Measurements from ENCODE around the gene MGAT1. TPM values are rescaled to one million over a fixed set of nuclear protein-coding genes. Genes with fewer than 3 reads are reported as not detected.

Gene MGAT1
- total RNA-seq, 1 experiment from 2014 or later: 93.6 TPM

GRCh38 chr5:180744253-180744652 is 58.4 kb downstream of the MGAT1 start (continued):
- TF ChIP-seq, protein P1, sequence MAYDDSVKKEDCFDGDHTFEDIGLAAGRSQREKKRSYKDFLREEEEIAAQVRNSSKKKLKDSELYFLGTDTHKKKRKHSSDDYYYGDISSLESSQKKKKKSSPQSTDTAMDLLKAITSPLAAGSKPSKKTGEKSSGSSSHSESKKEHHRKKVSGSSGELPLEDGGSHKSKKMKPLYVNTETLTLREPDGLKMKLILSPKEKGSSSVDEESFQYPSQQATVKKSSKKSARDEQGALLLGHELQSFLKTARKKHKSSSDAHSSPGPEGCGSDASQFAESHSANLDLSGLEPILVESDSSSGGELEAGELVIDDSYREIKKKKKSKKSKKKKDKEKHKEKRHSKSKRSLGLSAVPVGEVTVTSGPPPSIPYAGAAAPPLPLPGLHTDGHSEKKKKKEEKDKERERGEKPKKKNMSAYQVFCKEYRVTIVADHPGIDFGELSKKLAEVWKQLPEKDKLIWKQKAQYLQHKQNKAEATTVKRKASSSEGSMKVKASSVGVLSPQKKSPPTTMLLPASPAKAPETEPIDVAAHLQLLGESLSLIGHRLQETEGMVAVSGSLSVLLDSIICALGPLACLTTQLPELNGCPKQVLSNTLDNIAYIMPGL (CRISPR knock-in tag; IDR thresholded peaks at IDR 0.05): no peak
- TF ChIP-seq E2F1 (CRISPR knock-in tag; IDR thresholded peaks at IDR 0.05) (no peak), ATF1 (CRISPR knock-in tag; IDR thresholded peaks at IDR 0.05) (no peak), ZBTB43 (CRISPR knock-in tag; IDR thresholded peaks at IDR 0.05) (no peak), ZNF423 (CRISPR knock-in tag; IDR thresholded peaks at IDR 0.05) (no peak)
- TF ChIP-seq, protein P2, sequence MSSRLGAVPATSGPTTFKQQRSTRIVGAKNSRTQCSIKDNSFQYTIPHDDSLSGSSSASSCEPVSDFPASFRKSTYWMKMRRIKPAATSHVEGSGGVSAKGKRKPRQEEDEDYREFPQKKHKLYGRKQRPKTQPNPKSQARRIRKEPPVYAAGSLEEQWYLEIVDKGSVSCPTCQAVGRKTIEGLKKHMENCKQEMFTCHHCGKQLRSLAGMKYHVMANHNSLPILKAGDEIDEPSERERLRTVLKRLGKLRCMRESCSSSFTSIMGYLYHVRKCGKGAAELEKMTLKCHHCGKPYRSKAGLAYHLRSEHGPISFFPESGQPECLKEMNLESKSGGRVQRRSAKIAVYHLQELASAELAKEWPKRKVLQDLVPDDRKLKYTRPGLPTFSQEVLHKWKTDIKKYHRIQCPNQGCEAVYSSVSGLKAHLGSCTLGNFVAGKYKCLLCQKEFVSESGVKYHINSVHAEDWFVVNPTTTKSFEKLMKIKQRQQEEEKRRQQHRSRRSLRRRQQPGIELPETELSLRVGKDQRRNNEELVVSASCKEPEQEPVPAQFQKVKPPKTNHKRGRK (CRISPR knock-in tag; IDR thresholded peaks at IDR 0.05; ENCODE audit: borderline replicate concordance): no peak

- ChIA-PET CTCF (no interaction called here), POLR2A (no interaction called here)
- 0 out of 2 replicates have a peak, but pooled peaks cover 2% of the 10 kb centered on the region for H3K4me1 Mint-ChIP-seq
- H3K27ac Mint-ChIP-seq: no peak overlapping the region
- H3K9me3 Mint-ChIP-seq: no peaks in the 10 kb centered on the region
- H3K27me3 Mint-ChIP-seq (ENCODE audit: low read depth): peaks cover 4% of the 10 kb centered on the region
- DNase-seq (ENCODE audit: low spot score) (no peak), ATAC-seq (no peak)
- no peak overlapping the region for H3K4me3 Mint-ChIP-seq
- H3K36me3 Mint-ChIP-seq: no peaks in the 10 kb centered on the region
- TF ChIP-seq ATF3 (CRISPR knock-in tag; conservative IDR thresholded peaks at IDR 0.05): no peak
- no peak for TF ChIP-seq JAZF1 (CRISPR knock-in tag; IDR thresholded peaks at IDR 0.05)
- TF ChIP-seq PRRX2 (CRISPR knock-in tag; IDR thresholded peaks at IDR 0.05): no peak
- no peak for TF ChIP-seq RELA (CRISPR knock-in tag; IDR thresholded peaks at IDR 0.05; ENCODE audit: borderline replicate concordance)
- no peak for TF ChIP-seq ZBTB43 (CRISPR knock-in tag; IDR thresholded peaks at IDR 0.05)
- no peak for TF ChIP-seq IRF1 (CRISPR knock-in tag; IDR thresholded peaks at IDR 0.05)
- TF ChIP-seq KAT7 (CRISPR knock-in tag; IDR thresholded peaks at IDR 0.05; ENCODE audit: borderline replicate concordance): no peak
- TF ChIP-seq, protein P3, sequence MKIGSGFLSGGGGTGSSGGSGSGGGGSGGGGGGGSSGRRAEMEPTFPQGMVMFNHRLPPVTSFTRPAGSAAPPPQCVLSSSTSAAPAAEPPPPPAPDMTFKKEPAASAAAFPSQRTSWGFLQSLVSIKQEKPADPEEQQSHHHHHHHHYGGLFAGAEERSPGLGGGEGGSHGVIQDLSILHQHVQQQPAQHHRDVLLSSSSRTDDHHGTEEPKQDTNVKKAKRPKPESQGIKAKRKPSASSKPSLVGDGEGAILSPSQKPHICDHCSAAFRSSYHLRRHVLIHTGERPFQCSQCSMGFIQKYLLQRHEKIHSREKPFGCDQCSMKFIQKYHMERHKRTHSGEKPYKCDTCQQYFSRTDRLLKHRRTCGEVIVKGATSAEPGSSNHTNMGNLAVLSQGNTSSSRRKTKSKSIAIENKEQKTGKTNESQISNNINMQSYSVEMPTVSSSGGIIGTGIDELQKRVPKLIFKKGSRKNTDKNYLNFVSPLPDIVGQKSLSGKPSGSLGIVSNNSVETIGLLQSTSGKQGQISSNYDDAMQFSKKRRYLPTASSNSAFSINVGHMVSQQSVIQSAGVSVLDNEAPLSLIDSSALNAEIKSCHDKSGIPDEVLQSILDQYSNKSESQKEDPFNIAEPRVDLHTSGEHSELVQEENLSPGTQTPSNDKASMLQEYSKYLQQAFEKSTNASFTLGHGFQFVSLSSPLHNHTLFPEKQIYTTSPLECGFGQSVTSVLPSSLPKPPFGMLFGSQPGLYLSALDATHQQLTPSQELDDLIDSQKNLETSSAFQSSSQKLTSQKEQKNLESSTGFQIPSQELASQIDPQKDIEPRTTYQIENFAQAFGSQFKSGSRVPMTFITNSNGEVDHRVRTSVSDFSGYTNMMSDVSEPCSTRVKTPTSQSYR (CRISPR knock-in tag; IDR thresholded peaks at IDR 0.05): no peak
- no peak for TF ChIP-seq PRDM15 (CRISPR knock-in tag; IDR thresholded peaks at IDR 0.05)
- no peak for TF ChIP-seq CREM (CRISPR knock-in tag; IDR thresholded peaks at IDR 0.05)
- TF ChIP-seq ZNF263 (CRISPR knock-in tag; IDR thresholded peaks at IDR 0.05; ENCODE audit: low read depth): no peak
- TF ChIP-seq, protein P4, sequence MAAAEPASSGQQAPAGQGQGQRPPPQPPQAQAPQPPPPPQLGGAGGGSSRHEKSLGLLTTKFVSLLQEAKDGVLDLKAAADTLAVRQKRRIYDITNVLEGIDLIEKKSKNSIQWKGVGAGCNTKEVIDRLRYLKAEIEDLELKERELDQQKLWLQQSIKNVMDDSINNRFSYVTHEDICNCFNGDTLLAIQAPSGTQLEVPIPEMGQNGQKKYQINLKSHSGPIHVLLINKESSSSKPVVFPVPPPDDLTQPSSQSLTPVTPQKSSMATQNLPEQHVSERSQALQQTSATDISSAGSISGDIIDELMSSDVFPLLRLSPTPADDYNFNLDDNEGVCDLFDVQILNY (CRISPR knock-in tag; IDR thresholded peaks at IDR 0.05): no peak
- TF ChIP-seq JUN (CRISPR knock-in tag; IDR thresholded peaks at IDR 0.05): no peak
- TF ChIP-seq, protein P5, sequence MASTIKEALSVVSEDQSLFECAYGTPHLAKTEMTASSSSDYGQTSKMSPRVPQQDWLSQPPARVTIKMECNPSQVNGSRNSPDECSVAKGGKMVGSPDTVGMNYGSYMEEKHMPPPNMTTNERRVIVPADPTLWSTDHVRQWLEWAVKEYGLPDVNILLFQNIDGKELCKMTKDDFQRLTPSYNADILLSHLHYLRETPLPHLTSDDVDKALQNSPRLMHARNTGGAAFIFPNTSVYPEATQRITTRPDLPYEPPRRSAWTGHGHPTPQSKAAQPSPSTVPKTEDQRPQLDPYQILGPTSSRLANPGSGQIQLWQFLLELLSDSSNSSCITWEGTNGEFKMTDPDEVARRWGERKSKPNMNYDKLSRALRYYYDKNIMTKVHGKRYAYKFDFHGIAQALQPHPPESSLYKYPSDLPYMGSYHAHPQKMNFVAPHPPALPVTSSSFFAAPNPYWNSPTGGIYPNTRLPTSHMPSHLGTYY (CRISPR knock-in tag; IDR thresholded peaks at IDR 0.05): no peak
Measured at GRCh38 chr5:180742727-180743126, 59.9 kb downstream of the MGAT1 start.
